Brain microvascular endothelial cell (primary cell): ENCODE measurements around the gene CFAP97D1.
A peak's percentile ranks its signal among the peaks of the same experiment; 100 is the strongest.

ENCODE experiments used
- DNase-seq: peaks from one replicate; pipeline ENCODE4 v3.0.0-alpha.2; 2020
- H3K27ac ChIP-seq: fragments of 250-450 bp; sonication (Bioruptor Pico); 2 replicates; pipeline ENCODE4 v1.5.1; 2020; ENCODE audit warnings: mild to moderate bottlenecking, moderate library complexity
- H3K27me3 ChIP-seq: fragments of 250-450 bp; sonication (Bioruptor Pico); replicated peaks from 2 replicates; pipeline ENCODE4 v1.5.1; 2020; ENCODE audit warnings: mild to moderate bottlenecking
- H3K36me3 ChIP-seq: fragments of 250-450 bp; sonication (Bioruptor Pico); replicated peaks from 2 replicates; pipeline ENCODE4 v1.5.1; 2020; ENCODE audit warnings: mild to moderate bottlenecking
- H3K4me3 ChIP-seq: 2 replicates; pipeline ENCODE4 v1.5.1; 2011; ENCODE audit warnings: low read depth, mild to moderate bottlenecking, control low read depth, low read length, moderate library complexity
- in situ Hi-C: cut with HindIII; loops from 2 replicates; pipeline ENCODE4 v1.10.0; 2017; ENCODE audit warnings: low sequenced_read_pairs, low pct_ligation_motif_present
- TF ChIP-seq, protein P1 (sequence below): IDR thresholded peaks from 2 replicates; pipeline ENCODE4 v1.5.1; 2011; ENCODE audit warnings: low read depth, mild to moderate bottlenecking, moderate library complexity, low read length, control low read depth, inconsistent platforms; ENCODE audit errors: missing control alignments

Gene CFAP97D1

GRCh38 chr17:43772877-43773648, 7.2 kb upstream of the CFAP97D1 start:
- Histone ChIP-seq H3K4me3 (no peak overlapping the region), H3K36me3 (peaks cover 70% of the 10 kb centered on the region), H3K27ac (no peak overlapping the region), H3K27me3 (no peaks in the 10 kb centered on the region)
- DNase-seq, result no peak
- in situ Hi-C loops, result no loop called here
- TF ChIP-seq, protein P1, sequence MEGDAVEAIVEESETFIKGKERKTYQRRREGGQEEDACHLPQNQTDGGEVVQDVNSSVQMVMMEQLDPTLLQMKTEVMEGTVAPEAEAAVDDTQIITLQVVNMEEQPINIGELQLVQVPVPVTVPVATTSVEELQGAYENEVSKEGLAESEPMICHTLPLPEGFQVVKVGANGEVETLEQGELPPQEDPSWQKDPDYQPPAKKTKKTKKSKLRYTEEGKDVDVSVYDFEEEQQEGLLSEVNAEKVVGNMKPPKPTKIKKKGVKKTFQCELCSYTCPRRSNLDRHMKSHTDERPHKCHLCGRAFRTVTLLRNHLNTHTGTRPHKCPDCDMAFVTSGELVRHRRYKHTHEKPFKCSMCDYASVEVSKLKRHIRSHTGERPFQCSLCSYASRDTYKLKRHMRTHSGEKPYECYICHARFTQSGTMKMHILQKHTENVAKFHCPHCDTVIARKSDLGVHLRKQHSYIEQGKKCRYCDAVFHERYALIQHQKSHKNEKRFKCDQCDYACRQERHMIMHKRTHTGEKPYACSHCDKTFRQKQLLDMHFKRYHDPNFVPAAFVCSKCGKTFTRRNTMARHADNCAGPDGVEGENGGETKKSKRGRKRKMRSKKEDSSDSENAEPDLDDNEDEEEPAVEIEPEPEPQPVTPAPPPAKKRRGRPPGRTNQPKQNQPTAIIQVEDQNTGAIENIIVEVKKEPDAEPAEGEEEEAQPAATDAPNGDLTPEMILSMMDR, result no peak

- Histone ChIP-seq H3K27me3 (no peaks in the 10 kb centered on the region), H3K36me3 (peaks cover 58% of the 10 kb centered on the region), H3K27ac (no peak overlapping the region), H3K4me3 (no peak overlapping the region)
- no peak for DNase-seq
- TF ChIP-seq, protein P1, result no peak
- in situ Hi-C loops, result no loop called here
These were observed 5.7 kb upstream of the CFAP97D1 start for GRCh38 chr17:43774304-43775250.

GRCh38 chr17:43778337-43779144, 1.7 kb upstream of the CFAP97D1 start, which contains the start of gene DUSP3:
DUSP3 (minus strand) TSS chr17:43778977; CDS start chr17:43778924, 53 bp downstream.
- Histone ChIP-seq H3K36me3 (peaks cover 25% of the 10 kb centered on the region), H3K27ac (peak within 1 kb of the TSS; percentile 98), H3K27me3 (no peaks in the 10 kb centered on the region), H3K4me3 (peak within 1 kb of the TSS; percentile 81)
- in situ Hi-C loops, result no loop called here
- DNase-seq, result peak; percentile 95
- TF ChIP-seq, protein P1, result no peak

- Histone ChIP-seq H3K27me3 (no peaks in the 10 kb centered on the region), H3K4me3 (peak overlapping the region; percentile 81), H3K27ac (peak overlapping the region; percentile 98), H3K36me3 (peaks cover 19% of the 10 kb centered on the region)
- TF ChIP-seq, protein P1, result peak; percentile 32
- peak; percentile 38 for DNase-seq
- in situ Hi-C loops, result no loop called here
These were observed 800 bp upstream of the CFAP97D1 start for GRCh38 chr17:43779145-43780125.
